ENCODE results near the gene GTPBP10. TPM values are rescaled to one million over a fixed set of nuclear protein-coding genes. Genes with fewer than 3 reads are reported as not detected.

Gene GTPBP10
- total RNA-seq, 1 experiment from 2014 or later: 23.5 TPM

- peak; percentile 80 for DNase-seq
Measured at GRCh38 chr7:90425376-90425775, 78.9 kb downstream of the GTPBP10 start.

GRCh38 chr7:90430614-90431460, 84.3 kb downstream of the GTPBP10 start:
- no peaks in the 10 kb centered on the region for H3F3A ChIP-seq (ENCODE audit: low read length, unreplicated experiment)
- H3K9ac ChIP-seq (ENCODE audit: low read length): no peak overlapping the region
- ChIA-PET CTCF (no interaction called here), POLR2A (ENCODE audit: unreplicated experiment) (no interaction called here)
- H3K79me2 ChIP-seq (ENCODE audit: low read length): no peaks in the 10 kb centered on the region
- H3K9me2 ChIP-seq (replicated peaks; ENCODE audit: low read length): no peaks in the 10 kb centered on the region
- H2AFZ ChIP-seq (ENCODE audit: low read length): no peak overlapping the region
- TF ChIP-seq EZH2 (IDR thresholded peaks at IDR 0.05; ENCODE audit: low read length, unreplicated experiment): no peak
- no peak for TF ChIP-seq EZH2phosphoT487 (IDR thresholded peaks at IDR 0.05; ENCODE audit: borderline replicate concordance, low read length)
- TF ChIP-seq, protein P1, sequence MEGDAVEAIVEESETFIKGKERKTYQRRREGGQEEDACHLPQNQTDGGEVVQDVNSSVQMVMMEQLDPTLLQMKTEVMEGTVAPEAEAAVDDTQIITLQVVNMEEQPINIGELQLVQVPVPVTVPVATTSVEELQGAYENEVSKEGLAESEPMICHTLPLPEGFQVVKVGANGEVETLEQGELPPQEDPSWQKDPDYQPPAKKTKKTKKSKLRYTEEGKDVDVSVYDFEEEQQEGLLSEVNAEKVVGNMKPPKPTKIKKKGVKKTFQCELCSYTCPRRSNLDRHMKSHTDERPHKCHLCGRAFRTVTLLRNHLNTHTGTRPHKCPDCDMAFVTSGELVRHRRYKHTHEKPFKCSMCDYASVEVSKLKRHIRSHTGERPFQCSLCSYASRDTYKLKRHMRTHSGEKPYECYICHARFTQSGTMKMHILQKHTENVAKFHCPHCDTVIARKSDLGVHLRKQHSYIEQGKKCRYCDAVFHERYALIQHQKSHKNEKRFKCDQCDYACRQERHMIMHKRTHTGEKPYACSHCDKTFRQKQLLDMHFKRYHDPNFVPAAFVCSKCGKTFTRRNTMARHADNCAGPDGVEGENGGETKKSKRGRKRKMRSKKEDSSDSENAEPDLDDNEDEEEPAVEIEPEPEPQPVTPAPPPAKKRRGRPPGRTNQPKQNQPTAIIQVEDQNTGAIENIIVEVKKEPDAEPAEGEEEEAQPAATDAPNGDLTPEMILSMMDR (conservative IDR thresholded peaks at IDR 0.05; ENCODE audit: low read depth, low read length): no peak
- H3K4me3 ChIP-seq (ENCODE audit: low read length): no peak overlapping the region
- peaks cover 2% of the 10 kb centered on the region for H3K4me1 ChIP-seq (ENCODE audit: insufficient read depth, low read length)
- no peak for ATAC-seq
- H3K9me3 ChIP-seq (ENCODE audit: low read length): no peaks in the 10 kb centered on the region
- H3K36me3 ChIP-seq (ENCODE audit: low read depth, low read length): no peaks in the 10 kb centered on the region
- intact Hi-C loops (cut with micrococcal nuclease): no loop called here
- H3K27ac ChIP-seq (ENCODE audit: low read length): no peak overlapping the region
- no peak overlapping the region for H3K4me2 ChIP-seq (ENCODE audit: low read length)
- no peak for DNase-seq
- no TSS peak for BruUV-seq (replicated peaks)
- H3K27me3 ChIP-seq (ENCODE audit: low read length): no peaks in the 10 kb centered on the region
- H4K20me1 ChIP-seq (ENCODE audit: low read length): no peaks in the 10 kb centered on the region

More at GRCh38 chr7:90425376-90425775, 78.9 kb downstream of the GTPBP10 start:
- Histone ChIP-seq H3K27me3 (ENCODE audit: low read length) (no peaks in the 10 kb centered on the region), H3K4me3 (ENCODE audit: low read length) (no peak overlapping the region), H3K79me2 (ENCODE audit: low read length) (no peaks in the 10 kb centered on the region), H4K20me1 (ENCODE audit: low read length) (no peaks in the 10 kb centered on the region), H3F3A (ENCODE audit: low read length, unreplicated experiment) (no peaks in the 10 kb centered on the region), H3K9me2 (replicated peaks; ENCODE audit: low read length) (no peaks in the 10 kb centered on the region), H3K36me3 (ENCODE audit: low read depth, low read length) (no peaks in the 10 kb centered on the region), H2AFZ (ENCODE audit: low read length) (0 out of 2 replicates have a peak overlapping the region, but pooled peaks have one; percentile 32), H3K27ac (ENCODE audit: low read length) (peak overlapping the region; percentile 56), H3K9ac (ENCODE audit: low read length) (no peak overlapping the region), H3K9me3 (ENCODE audit: low read length) (no peaks in the 10 kb centered on the region), H3K4me1 (ENCODE audit: insufficient read depth, low read length) (peaks cover 14% of the 10 kb centered on the region), H3K4me2 (ENCODE audit: low read length) (peak overlapping the region; percentile 55)
- ChIA-PET POLR2A (ENCODE audit: unreplicated experiment) (no interaction called here), CTCF (interaction anchor here (0.6 kb wide), 1 partner anchor 110 kb away, joined by 3 read pairs; no protein-coding TSS in a partner anchor)
- TF ChIP-seq EZH2phosphoT487 (IDR thresholded peaks at IDR 0.05; ENCODE audit: borderline replicate concordance, low read length) (no peak), EZH2 (IDR thresholded peaks at IDR 0.05; ENCODE audit: low read length, unreplicated experiment) (no peak)
- TF ChIP-seq, protein P1 (conservative IDR thresholded peaks at IDR 0.05; ENCODE audit: low read depth, low read length): no peak
- intact Hi-C loops (cut with micrococcal nuclease): loop anchor here (1.0 to 5.0 kb wide), 2 partner anchors 41 to 1878 kb away; no protein-coding TSS in a partner anchor
- ATAC-seq: peak; percentile 94
- BruUV-seq (replicated peaks): no TSS peak

GRCh38 chr7:90432752-90433151, 86.2 kb downstream of the GTPBP10 start:
- H3K4me1 ChIP-seq (ENCODE audit: insufficient read depth, low read length): no peaks in the 10 kb centered on the region
- ATAC-seq: no peak
- H3K27me3 ChIP-seq (ENCODE audit: low read length): no peaks in the 10 kb centered on the region
- H3K79me2 ChIP-seq (ENCODE audit: low read length): no peaks in the 10 kb centered on the region
- H3K4me2 ChIP-seq (ENCODE audit: low read length): no peak overlapping the region
- TF ChIP-seq, protein P1 (conservative IDR thresholded peaks at IDR 0.05; ENCODE audit: low read depth, low read length): no peak
- TF ChIP-seq EZH2phosphoT487 (IDR thresholded peaks at IDR 0.05; ENCODE audit: borderline replicate concordance, low read length): no peak
- TF ChIP-seq EZH2 (IDR thresholded peaks at IDR 0.05; ENCODE audit: low read length, unreplicated experiment): no peak
- POLR2A ChIA-PET (ENCODE audit: unreplicated experiment): no interaction called here
- no TSS peak for BruUV-seq (replicated peaks)
- H3K4me3 ChIP-seq (ENCODE audit: low read length): no peak overlapping the region
- H4K20me1 ChIP-seq (ENCODE audit: low read length): no peaks in the 10 kb centered on the region
- H3K36me3 ChIP-seq (ENCODE audit: low read depth, low read length): no peaks in the 10 kb centered on the region
- no peaks in the 10 kb centered on the region for H3F3A ChIP-seq (ENCODE audit: low read length, unreplicated experiment)
- DNase-seq: no peak
- no peak overlapping the region for H3K27ac ChIP-seq (ENCODE audit: low read length)
- intact Hi-C loops (cut with micrococcal nuclease): no loop called here
- no peak overlapping the region for H2AFZ ChIP-seq (ENCODE audit: low read length)
- no peaks in the 10 kb centered on the region for H3K9me2 ChIP-seq (replicated peaks; ENCODE audit: low read length)
- CTCF ChIA-PET: no interaction called here
- no peaks in the 10 kb centered on the region for H3K9me3 ChIP-seq (ENCODE audit: low read length)
- H3K9ac ChIP-seq (ENCODE audit: low read length): no peak overlapping the region

All from PC-3 (cell line).